GM19099 (cell line): Measurements from ENCODE around the gene SLC14A1.

Source experiments
- POLR2A ChIP-seq: IDR thresholded peaks from 3 replicates; pipeline ENCODE4 v1.6.1; 2011; ENCODE audit warnings: low read depth; ENCODE audit not compliant: insufficient read length; ENCODE audit errors: extremely low read depth

The SLC14A1 gene

GRCh38 chr18:45771587-45772480 is 47.9 kb downstream of the SLC14A1 start:
- TF ChIP-seq POLR2A: no peak

DNA sequence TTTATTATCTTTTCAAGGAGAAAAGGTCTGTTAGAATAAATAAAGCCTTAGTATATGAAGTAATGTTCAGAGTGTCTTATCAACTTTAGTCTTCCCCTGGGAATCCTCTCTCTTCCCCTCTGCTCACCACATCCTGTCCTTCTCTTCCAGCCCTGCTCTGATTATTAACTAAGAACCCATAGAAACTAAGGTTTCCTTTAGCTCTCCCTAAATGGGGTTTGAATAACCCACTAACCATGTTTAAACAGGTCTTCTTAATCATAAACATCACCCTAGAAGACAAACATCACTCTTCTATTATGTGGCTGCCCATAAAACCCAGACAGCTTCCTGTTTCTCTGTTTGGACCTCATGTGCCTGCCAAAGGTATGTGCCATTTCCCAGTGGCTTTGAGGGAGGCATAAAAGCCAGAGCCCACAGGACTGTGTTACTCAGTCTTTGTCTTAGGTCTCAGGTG is 50.1 kb downstream of the SLC14A1 start:
- TF ChIP-seq POLR2A: no peak

DNA sequence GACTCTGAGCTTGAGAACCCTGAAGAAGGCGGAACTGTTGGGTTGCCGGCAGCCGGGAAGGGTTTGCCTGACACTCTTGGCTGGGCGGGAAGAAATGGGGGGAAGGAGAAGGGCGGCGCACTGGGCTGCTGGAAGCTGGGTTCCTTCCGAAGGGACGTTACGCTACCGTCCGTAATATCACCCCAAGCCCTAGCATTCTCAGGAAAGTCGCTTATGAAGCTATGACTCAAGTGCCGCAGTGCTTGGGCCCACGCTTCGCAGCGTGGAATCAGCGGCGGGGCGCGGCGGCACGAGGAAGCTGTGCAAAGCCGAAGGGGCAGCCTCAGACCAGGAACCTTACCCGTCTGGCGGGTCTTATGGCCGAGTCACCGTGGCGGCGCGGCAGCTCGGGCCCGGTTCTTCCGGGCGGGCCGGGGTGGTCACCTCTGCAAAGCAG is 51.3 kb downstream of the SLC14A1 start:
- peak; percentile 79 for TF ChIP-seq POLR2A

GRCh38 chr18:45775743-45776142 is 51.8 kb downstream of the SLC14A1 start:
- no peak for TF ChIP-seq POLR2A

DNA sequence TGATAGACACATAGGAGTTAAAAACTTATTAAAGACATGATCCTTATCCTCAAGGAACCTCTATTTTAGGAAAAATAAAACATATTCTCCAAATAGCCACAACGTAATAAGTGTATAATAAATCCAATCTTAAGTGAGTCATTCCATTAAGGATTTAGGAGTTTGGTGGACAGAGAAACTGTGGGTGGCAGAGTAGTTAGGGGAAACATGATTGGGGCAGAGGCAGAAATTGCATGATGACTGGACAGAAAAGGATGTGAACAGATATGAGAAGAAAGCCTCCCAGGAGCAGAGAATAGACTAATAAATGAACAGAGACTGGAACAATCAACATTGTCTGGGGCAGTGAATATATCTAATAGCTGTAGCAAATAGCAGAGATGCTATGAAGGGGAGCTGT is 53.4 kb downstream of the SLC14A1 start:
- TF ChIP-seq POLR2A: no peak

- TF ChIP-seq POLR2A: no peak
Measured at GRCh38 chr18:45780568-45780967, 56.6 kb downstream of the SLC14A1 start.

DNA sequence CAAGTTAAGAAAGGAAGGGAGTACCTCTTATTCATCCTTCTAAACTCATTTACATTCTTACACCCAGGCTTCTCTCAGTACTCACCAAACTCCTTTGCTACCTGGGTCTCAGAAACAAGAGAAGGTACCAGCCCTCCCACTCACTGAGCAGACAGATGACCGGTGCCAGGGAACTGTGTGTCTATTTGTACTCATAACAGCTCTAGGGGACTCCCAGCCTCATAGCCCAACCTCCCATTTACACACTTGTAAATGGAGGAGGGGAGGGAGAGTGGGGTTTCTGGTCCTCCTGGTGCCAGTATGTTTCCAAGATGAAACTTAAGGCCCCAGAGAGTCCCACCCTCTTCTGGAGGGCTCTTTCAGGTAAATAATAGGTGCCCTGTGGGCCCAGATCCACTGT is 58.7 kb downstream of the SLC14A1 start:
- TF ChIP-seq POLR2A: no peak

DNA sequence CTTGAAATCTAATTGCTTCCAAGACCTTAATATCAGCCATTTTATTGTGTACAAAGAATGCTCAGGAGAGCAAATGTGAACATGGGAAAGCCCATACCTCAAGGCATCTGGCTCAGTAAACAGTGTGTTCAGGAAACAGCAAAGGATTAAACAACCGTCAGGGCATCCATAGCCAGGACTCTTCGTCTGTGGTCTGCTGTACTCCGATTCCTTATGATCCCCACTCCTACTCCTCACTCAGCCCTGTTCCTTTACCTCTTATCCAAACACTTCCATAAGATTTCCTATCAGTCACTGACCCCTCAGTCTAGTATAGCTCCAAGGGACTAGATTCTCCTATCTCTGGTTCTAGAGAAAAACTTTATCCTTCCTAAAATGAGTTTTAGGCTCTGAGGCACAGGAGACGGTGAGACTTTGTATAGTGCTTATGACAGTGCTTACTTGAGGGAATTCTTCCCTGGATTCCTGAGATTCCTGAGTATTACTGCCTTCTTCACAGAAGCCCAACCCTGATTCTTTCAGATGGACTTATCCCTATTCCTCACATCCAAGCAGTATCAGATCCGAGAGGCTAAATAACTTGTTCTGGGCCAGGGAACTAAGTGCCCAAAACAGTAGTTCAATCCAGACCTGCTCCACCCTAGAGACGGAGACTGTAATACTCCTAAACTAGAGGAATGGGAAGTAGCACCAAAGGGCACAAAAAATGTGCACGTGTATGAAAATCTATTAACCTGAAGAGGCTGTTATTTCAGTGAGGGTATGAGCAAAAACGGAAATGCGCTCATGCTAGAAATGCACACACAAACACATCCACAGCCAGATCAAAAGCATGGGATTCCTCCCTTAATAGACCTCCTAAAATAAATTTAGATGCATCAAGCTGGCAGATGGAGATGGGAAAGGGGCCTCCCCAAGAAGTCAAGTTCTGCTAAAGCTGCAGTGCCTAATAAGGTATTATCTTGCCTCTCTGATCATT is 59.4 kb downstream of the SLC14A1 start:
- TF ChIP-seq POLR2A: no peak

DNA sequence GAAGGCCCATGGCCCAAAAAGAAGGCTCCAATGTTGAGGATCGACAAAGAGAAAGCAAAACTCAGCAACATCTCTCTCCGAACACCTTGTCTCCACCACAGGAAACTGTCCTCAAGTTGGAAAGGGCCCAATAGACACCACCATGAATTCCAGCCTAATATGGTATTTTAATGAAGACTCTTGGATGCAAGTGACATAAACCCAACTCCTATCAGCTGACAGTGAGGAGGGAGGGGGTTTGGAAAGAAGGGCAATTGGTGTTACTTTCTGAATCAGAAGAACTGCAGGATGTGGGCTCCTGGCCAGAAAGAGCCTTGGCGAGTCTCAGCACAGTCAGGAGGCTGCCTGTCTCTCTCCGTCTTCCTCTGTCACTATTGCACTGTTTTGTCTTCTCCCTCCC is 61.2 kb downstream of the SLC14A1 start:
- no peak for TF ChIP-seq POLR2A

- TF ChIP-seq POLR2A: no peak
Measured at GRCh38 chr18:45786941-45787340, 63.0 kb downstream of the SLC14A1 start.

DNA sequence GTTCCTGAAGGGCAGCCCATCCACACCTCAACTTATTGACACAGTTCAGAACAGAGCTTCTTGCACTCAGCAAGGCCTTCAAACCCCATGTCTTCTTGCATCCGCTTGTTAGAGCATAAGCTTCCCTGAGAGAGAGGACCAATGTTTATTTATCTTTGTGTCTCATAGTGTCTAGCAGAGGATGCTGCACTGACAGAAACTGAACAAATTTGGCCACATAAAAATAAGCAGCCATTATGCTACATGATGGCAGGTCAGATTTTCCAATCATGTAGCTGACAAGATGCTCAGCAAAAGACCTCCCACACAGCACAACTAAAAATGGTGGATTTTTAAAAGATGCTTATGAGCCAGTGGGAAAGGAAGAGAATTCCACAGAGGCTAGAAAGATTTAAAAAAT is 63.4 kb downstream of the SLC14A1 start:
- no peak for TF ChIP-seq POLR2A

- TF ChIP-seq POLR2A: no peak
Measured at GRCh38 chr18:45788861-45789260, 64.9 kb downstream of the SLC14A1 start.

DNA sequence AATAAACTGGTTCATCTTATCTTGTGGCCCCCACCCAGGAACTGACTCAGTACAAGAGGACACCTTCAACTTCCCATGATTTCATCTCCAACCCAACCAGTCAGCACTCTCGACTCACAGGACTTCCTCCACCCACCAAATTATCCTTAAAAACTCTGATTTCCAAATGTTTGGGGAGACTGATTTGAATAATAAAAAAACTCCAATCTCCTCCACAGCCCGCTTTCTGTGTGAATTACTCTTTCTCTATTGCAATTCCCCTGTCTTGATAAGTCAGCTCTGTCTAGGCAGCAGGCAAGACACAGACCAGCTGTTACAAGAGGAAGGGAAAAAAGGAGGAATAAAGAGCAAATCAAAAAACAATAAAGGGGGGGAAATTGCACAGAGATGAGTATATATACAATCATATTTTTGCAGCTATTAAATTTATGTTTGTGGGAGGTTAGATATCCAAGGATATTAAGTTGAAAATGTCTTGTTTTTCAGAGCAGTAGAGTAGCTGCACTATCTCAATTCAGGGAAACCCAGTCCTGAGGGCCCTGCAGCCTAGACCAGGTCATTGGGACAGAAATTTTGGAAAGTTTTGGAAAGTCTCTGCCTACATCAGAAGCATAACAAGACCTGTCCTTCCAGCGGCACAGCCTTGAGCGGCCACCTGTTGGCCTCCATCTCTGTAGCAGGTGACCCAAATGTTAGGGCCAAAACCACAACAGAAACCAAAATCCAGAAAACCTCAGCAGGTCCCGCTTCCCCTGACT is 68.7 kb downstream of the SLC14A1 start:
- no peak for TF ChIP-seq POLR2A

DNA sequence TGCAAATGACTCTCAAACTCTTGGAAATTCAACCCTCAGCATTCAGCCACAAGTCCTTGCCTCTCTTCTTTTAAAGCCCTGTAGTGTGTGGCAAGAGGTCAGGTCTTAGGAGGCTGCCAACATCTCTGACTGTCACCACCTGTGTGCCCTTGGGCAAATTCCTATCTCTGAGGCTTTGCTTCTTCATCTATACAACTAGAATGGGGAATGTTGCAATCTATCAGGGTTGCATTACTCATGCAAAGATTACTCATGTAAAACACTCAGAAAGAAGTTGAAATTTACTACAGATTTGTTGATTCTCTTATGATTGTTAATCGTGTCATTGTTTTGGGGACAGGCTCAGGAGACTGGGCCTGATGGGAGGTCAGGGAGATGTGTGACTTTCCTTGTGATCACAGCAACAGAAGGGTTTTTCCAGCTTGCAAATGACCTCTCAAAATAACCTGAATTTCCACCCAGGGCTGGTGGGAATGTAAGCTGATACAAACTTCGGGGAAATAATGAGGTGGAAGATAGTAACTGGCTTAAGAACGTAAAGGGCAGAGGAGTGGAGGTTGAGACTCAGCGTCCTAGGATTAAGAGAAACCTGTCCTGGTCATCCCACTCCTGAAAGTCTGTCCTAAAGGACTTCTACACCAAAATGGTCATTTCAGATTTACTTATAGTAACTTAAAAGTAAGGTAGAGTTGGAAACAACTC is 69.4 kb downstream of the SLC14A1 start:
- no peak for TF ChIP-seq POLR2A
